SK-N-MC (cell line): ENCODE data around the gene JADE2.
A peak's percentile ranks its signal among the peaks of the same experiment; 100 is the strongest.
"Not testable (repeated sequence)": the region's sequence is repeated elsewhere in the genome, so short reads cannot be mapped to it uniquely, and the experiment has no call there.

Experiments used
- DNase-seq: peaks from one replicate; pipeline ENCODE4 v3.0.0-alpha.2; 2011; ENCODE audit warnings: low read depth, low spot score
- H3K27ac ChIP-seq: fragments of 200-600 bp; sonication (generic); 2 replicates; pipeline ENCODE4 v1.5.1; 2016; ENCODE audit warnings: mixed run types
- H3K36me3 ChIP-seq: fragments of 200-600 bp; sonication (generic); 2 replicates; pipeline ENCODE4 v1.6.1; 2017; ENCODE audit warnings: antibody characterized with exemption, low read length, mixed read lengths; ENCODE audit not compliant: insufficient read depth
- H3K4me3 ChIP-seq: fragments of 200-600 bp; sonication (generic); 2 replicates; pipeline ENCODE4 v1.5.1; 2016
- H3K9ac ChIP-seq: fragments of 200-600 bp; sonication (generic); 2 replicates; pipeline ENCODE4 v1.8.0; 2017; ENCODE audit warnings: mixed run types, mixed read lengths; ENCODE audit not compliant: insufficient read length
- H3K9me3 ChIP-seq: fragments of 200-600 bp; sonication (generic); 2 replicates; pipeline ENCODE4 v1.6.1; 2017; ENCODE audit warnings: low read depth, mild to moderate bottlenecking, antibody characterized with exemption, low read length, moderate library complexity, mixed read lengths
- EZH2 ChIP-seq: fragments of 200-600 bp; sonication (generic); IDR thresholded peaks from one replicate; pipeline ENCODE4 v1.6.1; 2017; ENCODE audit warnings: antibody characterized with exemption
- FOXP2 ChIP-seq: optimal IDR thresholded peaks from 2 replicates; pipeline ENCODE3; 2011; ENCODE audit warnings: mild to moderate bottlenecking, moderate library complexity; ENCODE audit not compliant: insufficient read depth; ENCODE audit errors: extremely low read length, control extremely low read depth
- POLR2AphosphoS5 ChIP-seq: IDR thresholded peaks from 2 replicates; pipeline ENCODE4 v1.6.1; 2012; ENCODE audit warnings: mild to moderate bottlenecking, low read depth, low read length, borderline replicate concordance

JADE2 gene

GRCh38 chr5:134512661-134512999 is 12.8 kb upstream of the JADE2 start:
- Histone ChIP-seq H3K36me3 (no peaks in the 10 kb centered on the region), H3K9ac (no peak overlapping the region), H3K27ac (no peak overlapping the region), H3K4me3 (no peak overlapping the region), H3K9me3 (no peaks in the 10 kb centered on the region)
- TF ChIP-seq FOXP2 (no peak), EZH2 (no peak), POLR2AphosphoS5 (no peak)
- DNase-seq: no peak

- H3K9me3 ChIP-seq: no peaks in the 10 kb centered on the region
- H3K4me3 ChIP-seq: no peak overlapping the region
- no peaks in the 10 kb centered on the region for H3K36me3 ChIP-seq
- no peak overlapping the region for H3K9ac ChIP-seq
- TF ChIP-seq FOXP2 (no peak), POLR2AphosphoS5 (no peak), EZH2 (no peak)
- H3K27ac ChIP-seq: no peak overlapping the region
- no peak for DNase-seq
Measured at GRCh38 chr5:134515801-134516200, 9.7 kb upstream of the JADE2 start.

GRCh38 chr5:134516984-134517383 is 8.5 kb upstream of the JADE2 start:
- not testable (repeated sequence) for H3K9ac ChIP-seq, H3K27ac ChIP-seq, H3K9me3 ChIP-seq, H3K4me3 ChIP-seq, H3K36me3 ChIP-seq, DNase-seq

GRCh38 chr5:134517553-134517952 is 7.9 kb upstream of the JADE2 start:
- Histone ChIP-seq H3K9ac (no peak overlapping the region), H3K27ac (no peak overlapping the region), H3K4me3 (no peak overlapping the region), H3K9me3 (no peaks in the 10 kb centered on the region), H3K36me3 (no peaks in the 10 kb centered on the region)
- DNase-seq: no peak
- TF ChIP-seq FOXP2: no peak

- Histone ChIP-seq H3K9ac (no peak overlapping the region), H3K9me3 (no peaks in the 10 kb centered on the region), H3K27ac (no peak overlapping the region), H3K36me3 (no peaks in the 10 kb centered on the region), H3K4me3 (no peak overlapping the region)
- DNase-seq: no peak
- no peak for TF ChIP-seq FOXP2
Measured at GRCh38 chr5:134519989-134520388, 5.5 kb upstream of the JADE2 start.

- Histone ChIP-seq H3K9me3 (no peaks in the 10 kb centered on the region), H3K36me3 (no peaks in the 10 kb centered on the region), H3K4me3 (no peak overlapping the region), H3K9ac (no peak overlapping the region), H3K27ac (no peak overlapping the region)
- no peak for DNase-seq
- no peak for TF ChIP-seq EZH2
- TF ChIP-seq POLR2AphosphoS5: no peak
- no peak for TF ChIP-seq FOXP2
Measured at GRCh38 chr5:134521841-134522240, 3.6 kb upstream of the JADE2 start.

GRCh38 chr5:134523543-134524271 is 1.8 kb upstream of the JADE2 start:
- Histone ChIP-seq H3K9ac (peak overlapping the region; percentile 90), H3K9me3 (no peaks in the 10 kb centered on the region), H3K36me3 (no peaks in the 10 kb centered on the region), H3K27ac (peak overlapping the region; percentile 98), H3K4me3 (peak overlapping the region; percentile 90)
- TF ChIP-seq POLR2AphosphoS5: no peak
- no peak for TF ChIP-seq EZH2
- no peak for TF ChIP-seq FOXP2
- no peak for DNase-seq

- peak overlapping the region; percentile 90 for H3K9ac ChIP-seq
- TF ChIP-seq FOXP2: peak; percentile 61
- TF ChIP-seq EZH2: no peak
- peak; percentile 63 for TF ChIP-seq POLR2AphosphoS5
- peak overlapping the region; percentile 98 for H3K27ac ChIP-seq
- H3K4me3 ChIP-seq: peak overlapping the region; percentile 90
- H3K9me3 ChIP-seq: no peaks in the 10 kb centered on the region
- peak; percentile 74 for DNase-seq
- H3K36me3 ChIP-seq: no peaks in the 10 kb centered on the region
Measured at GRCh38 chr5:134524272-134524825, 1.1 kb upstream of the JADE2 start.
